GM12873 (cell line): ENCODE data around the gene FANCD2.

Source experiments
- TF ChIP-seq, protein P1 (sequence below): IDR thresholded peaks from 2 replicates; pipeline ENCODE4 v1.5.1; 2012; ENCODE audit warnings: low read depth, mild to moderate bottlenecking, moderate library complexity, low read length, control low read depth; ENCODE audit not compliant: insufficient read depth; ENCODE audit errors: missing control alignments

Gene FANCD2

DNA sequence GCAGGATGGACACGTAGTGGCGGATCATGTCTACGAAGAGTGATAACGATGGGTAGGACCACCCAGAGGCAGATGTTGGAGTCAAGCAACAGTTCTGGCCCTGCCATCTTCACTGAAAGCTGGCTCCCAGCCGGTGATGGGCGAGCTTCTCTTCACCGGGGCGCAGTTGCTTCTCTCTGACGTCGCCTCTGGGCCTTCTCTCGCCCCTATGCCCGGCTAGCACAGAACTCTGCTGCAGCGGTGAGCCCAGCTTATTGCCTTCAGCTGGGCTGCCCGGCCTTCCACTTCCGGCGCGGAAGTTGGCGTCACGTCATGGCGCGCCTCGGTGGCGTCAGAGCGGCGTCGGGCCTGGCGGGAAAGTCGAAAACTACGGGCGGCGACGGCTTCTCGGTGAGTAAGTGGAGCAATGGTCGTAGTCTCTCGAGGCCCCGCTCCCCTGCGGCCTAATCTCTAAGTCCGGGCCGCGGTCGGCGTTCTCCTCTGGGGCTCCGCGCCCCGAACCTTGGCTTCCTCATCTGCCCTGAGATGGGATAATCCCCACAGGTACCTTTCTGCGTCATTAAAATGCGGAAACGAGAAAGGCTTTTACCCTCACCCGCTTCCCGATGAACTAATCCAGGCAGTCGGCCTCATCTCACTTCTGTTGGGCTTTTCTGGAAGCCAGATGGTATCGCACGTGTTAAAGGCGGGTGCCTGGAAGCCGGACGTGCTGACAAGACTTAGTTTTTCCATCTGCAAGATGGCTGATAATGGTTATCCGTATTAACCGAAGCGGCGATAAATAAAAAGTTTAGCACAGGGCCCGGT lies at the start of gene FANCD2:
FANCD2 (plus strand) TSS at position 354 of the 807 bp plus-strand sequence. CDS start 2,221 bp downstream, outside the sequence.
- TF ChIP-seq, protein P1, sequence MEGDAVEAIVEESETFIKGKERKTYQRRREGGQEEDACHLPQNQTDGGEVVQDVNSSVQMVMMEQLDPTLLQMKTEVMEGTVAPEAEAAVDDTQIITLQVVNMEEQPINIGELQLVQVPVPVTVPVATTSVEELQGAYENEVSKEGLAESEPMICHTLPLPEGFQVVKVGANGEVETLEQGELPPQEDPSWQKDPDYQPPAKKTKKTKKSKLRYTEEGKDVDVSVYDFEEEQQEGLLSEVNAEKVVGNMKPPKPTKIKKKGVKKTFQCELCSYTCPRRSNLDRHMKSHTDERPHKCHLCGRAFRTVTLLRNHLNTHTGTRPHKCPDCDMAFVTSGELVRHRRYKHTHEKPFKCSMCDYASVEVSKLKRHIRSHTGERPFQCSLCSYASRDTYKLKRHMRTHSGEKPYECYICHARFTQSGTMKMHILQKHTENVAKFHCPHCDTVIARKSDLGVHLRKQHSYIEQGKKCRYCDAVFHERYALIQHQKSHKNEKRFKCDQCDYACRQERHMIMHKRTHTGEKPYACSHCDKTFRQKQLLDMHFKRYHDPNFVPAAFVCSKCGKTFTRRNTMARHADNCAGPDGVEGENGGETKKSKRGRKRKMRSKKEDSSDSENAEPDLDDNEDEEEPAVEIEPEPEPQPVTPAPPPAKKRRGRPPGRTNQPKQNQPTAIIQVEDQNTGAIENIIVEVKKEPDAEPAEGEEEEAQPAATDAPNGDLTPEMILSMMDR, result no peak

DNA sequence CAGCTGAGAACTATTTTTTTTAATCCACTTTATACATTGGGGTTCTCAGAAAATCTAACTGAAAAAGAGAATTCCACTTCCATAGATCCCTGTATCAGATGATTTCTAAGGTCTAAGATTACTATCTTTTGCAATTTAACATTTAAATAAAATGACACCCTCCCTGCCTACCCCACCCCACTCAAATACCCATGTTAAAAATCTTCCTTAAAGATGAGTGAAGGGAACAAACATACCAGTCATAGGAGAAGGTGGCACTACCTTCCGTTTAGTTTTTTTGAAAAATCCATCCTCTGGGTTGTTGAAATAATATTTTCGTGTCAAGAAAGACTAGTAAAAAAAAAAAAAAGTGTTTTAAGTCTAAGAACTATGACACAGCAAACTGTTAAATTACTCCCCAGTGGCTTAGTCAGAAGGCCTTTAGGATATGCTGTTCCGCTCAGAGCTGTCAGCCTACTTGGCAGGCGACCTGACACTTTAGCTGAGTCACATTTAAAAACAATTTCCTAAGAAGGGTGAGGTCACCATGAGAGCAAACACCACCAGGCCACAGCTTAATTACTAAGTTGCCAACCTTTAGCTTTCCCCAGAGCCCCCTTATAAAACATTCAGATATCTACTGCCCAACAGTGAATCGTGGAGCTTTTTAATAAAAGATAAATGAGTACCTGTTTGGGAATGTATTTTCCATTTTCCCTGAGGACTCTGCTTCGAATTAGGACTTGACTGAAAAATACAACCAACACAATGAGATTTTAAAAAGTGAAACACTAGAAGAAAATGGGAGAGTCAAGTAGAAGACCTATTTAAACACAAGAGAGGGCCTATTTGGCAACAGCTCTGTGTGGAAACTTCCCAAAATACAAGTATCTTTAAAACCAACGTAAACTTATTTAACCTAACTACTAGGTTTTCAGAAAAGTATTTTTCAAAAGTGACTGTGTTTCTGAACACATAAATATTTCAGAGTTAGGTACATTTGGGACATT lies 49.2 kb upstream of the FANCD2 start:
- TF ChIP-seq, protein P1, result no peak

DNA sequence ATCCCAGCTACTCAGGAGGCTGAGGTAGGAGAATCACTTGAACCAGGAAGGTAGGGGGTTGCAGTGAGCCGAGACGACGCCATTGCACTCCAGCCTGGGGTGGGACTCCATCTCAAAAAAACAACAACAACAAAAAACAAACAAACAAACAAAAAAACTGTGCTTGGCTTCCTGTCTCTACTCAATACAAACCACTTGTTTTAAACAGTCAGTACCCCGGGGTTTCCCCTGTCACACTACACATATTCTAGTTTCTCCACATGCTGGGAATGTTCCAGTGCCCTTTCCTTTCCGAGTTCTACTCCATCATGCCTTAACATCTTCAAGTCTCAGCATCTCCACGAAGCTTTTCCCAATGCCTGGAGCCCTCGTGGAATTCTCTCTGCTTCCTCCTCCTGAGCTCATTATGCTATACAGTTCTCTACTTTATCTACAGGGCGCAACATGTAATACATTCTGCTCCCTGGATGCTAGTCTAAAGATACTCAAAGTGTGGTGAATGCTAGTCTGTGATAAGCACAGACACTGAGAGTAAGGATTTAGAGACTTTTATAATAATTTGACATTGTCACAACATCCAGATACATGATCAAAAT lies 47.4 kb upstream of the FANCD2 start:
- TF ChIP-seq, protein P1, result no peak

DNA sequence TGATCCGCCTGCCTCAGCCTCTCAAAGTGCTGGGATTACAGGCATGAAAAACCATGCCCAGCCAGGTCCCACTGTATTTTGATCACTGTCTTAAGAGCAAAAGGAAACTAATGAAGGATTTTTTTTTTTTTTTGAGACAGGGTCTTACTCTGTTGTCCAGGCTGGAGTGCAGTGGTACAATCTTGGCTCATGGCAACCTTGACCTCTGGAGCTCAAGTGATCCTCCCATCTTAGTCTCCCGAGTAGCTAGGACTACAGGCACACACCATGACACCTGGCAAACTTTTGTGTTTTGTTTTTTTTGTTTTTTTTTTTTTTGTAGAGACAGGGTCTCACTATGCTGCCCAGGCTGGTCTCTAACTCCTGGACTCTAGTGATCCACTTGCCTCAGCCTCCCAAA lies 46.0 kb upstream of the FANCD2 start:
- TF ChIP-seq, protein P1, result no peak

DNA sequence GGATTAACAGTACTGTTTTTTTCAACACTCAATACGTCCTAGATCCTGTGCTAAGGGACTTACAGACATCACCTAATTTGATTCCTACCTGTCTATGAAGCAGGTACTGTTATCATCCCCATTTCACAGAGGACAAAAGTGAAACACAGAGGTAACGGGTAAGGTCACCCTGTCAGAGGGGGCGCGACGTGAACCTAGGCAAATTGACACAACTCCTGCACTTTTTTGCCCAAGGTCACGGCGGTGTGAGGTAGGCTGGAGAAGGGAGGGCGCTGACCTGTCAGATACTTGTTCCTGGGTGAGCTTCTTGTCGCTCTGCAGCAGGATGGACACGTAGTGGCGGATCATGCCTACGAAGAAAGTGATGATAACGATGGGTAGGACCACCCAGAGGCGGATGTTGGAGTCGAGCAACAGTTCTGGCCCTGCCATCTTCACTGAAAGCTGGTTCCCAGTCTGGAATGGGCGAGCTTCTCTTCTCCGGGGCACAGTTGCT lies 40.0 kb upstream of the FANCD2 start:
- TF ChIP-seq, protein P1, result no peak

DNA sequence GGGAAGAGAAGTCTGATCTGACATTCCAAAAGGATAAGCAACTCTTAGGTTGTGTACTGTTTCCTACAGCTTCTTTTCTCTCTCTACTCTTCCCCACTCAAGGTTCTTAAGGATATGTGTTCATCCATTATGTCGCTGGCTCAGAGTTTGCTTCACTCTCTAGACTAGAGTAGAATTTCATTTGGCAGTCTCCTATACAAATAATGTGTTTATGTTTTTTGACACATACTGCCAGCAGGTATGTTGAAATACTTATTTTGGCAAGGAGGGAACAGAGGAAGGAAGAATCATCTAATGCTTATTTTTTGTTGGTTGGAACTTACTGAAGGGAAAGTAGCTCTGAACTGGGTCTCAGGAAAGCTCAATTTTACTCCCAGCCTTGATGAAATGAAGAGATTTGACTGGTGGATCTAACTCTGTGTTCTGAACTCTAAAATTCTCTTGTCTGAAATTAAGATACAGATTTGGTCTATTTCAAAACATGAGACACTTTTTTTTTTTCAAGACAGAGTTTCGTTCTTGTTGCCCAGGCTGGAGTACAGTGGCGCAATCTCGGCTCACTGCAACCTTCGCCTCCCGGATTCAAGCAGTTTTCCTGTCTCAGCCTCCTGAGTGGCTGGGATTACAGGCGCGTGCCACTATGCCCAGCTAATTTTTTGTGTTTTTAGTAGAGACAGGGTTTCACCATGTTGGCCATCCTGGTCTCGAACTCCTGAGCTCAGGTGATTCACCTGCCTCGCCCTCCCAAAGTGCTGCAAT lies 32.0 kb upstream of the FANCD2 start:
- TF ChIP-seq, protein P1, result no peak
